Measurements from ENCODE around the gene ANAPC13.

DNA sequence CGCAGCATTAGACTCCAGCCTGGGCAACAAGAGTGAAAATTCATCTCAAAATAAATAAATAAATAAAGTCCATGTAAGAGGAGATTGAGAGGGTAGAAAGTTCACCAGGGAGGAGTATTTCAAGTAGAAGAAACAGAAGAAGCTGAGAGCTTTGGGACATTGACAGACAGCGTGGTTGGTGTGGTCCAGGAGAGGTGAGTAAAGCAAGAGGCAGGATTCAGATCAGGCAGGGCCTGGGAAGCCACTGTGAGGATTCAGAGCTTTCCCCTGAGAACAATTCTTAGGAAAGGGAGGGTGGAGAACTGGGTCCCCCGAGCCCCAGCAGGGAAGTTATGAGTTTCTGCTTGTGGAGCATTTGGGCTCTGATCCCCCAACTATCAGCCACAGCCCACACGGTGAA is 57.4 kb downstream of the ANAPC13 start:
- TF ChIP-seq CTCF (conservative IDR thresholded peaks at IDR 0.05; ENCODE audit: low read depth, low read length) (no peak), EZH2 (IDR thresholded peaks at IDR 0.05; ENCODE audit: low read length, unreplicated experiment) (no peak), EZH2phosphoT487 (IDR thresholded peaks at IDR 0.05; ENCODE audit: borderline replicate concordance, low read length) (no peak)

Data from PC-3 (cell line).